WTC11 (cell line): ENCODE data around the gene P2RX4. TPM values are rescaled to one million over a fixed set of nuclear protein-coding genes. Genes with fewer than 3 reads are reported as not detected.

Source experiments
- ATAC-seq: fragments of 200-7000 bp; cut with Tn5 transposase; 2 replicates; pipeline ENCODE4 v1.10.0; 2021; ENCODE audit warnings: mild to moderate bottlenecking, moderate library complexity
- CTCF ChIA-PET: fragments of 300-600 bp; sonication (Branson Sonifier 250); formaldehyde crosslinking; loops from one replicate; lab custom pipeline; 2021; ENCODE audit warnings: antibody characterized with exemption; lab: Charles Lee
- POLR2A ChIA-PET: fragments of 350-600 bp; sonication (Branson Sonifier 250); formaldehyde crosslinking; loops from one replicate; lab custom pipeline; 2021; ENCODE audit warnings: antibody characterized with exemption; lab: Charles Lee
- DNase-seq: peaks from one replicate; pipeline ENCODE4 v3.0.0; 2021; ENCODE audit warnings: low spot score
- H3K27ac Mint-ChIP-seq: 2 replicates; pipeline ENCODE4 v1.8.0; 2021; ENCODE audit warnings: mixed read lengths
- H3K27me3 Mint-ChIP-seq: 2 replicates; pipeline ENCODE4 v1.8.0; 2021; ENCODE audit warnings: low read depth, mild to moderate bottlenecking, moderate library complexity, mixed read lengths
- H3K36me3 Mint-ChIP-seq: 2 replicates; pipeline ENCODE4 v1.8.0; 2021; ENCODE audit warnings: mixed read lengths
- H3K4me1 Mint-ChIP-seq: 2 replicates; pipeline ENCODE4 v1.8.0; 2022; ENCODE audit warnings: mixed read lengths
- H3K4me3 Mint-ChIP-seq: 2 replicates; pipeline ENCODE4 v1.8.0; 2021; ENCODE audit warnings: mild to moderate bottlenecking, moderate library complexity, mixed read lengths
- H3K9me3 Mint-ChIP-seq: 2 replicates; pipeline ENCODE4 v1.8.0; 2021; ENCODE audit warnings: mixed read lengths
- AR ChIP-seq: fragments of 250-450 bp; sonication (Bioruptor Pico); IDR thresholded peaks from 2 replicates; pipeline ENCODE4 v1.9.0; 2021; ENCODE audit warnings: mild to moderate bottlenecking
- CREB1 ChIP-seq: sonication (generic); formaldehyde crosslinking; IDR thresholded peaks from 2 replicates; pipeline ENCODE4 v1.8.0; 2023; ENCODE audit warnings: mild to moderate bottlenecking, missing genetic modification reagents
- CREM ChIP-seq: sonication (generic); formaldehyde crosslinking; IDR thresholded peaks from 2 replicates; pipeline ENCODE4 v1.8.1; 2022; ENCODE audit warnings: mild to moderate bottlenecking, missing genetic modification reagents, moderate library complexity
- ESRRA ChIP-seq: sonication (generic); formaldehyde crosslinking; IDR thresholded peaks from 2 replicates; pipeline ENCODE4 v1.8.1; 2022; ENCODE audit warnings: mild to moderate bottlenecking, missing genetic modification reagents, borderline replicate concordance
- FOXJ3 ChIP-seq: sonication (generic); formaldehyde crosslinking; IDR thresholded peaks from 2 replicates; pipeline ENCODE4 v1.9.0; 2021; ENCODE audit warnings: missing genetic modification reagents, mild to moderate bottlenecking, borderline replicate concordance
- GABPB1 ChIP-seq: sonication (generic); formaldehyde crosslinking; IDR thresholded peaks from 2 replicates; pipeline ENCODE4 v1.8.1; 2023; ENCODE audit warnings: mild to moderate bottlenecking, missing genetic modification reagents
- HMGA2 ChIP-seq: fragments of 250-450 bp; sonication (Bioruptor Pico); IDR thresholded peaks from 2 replicates; pipeline ENCODE4 v1.4.0; 2021; ENCODE audit warnings: mild to moderate bottlenecking, moderate library complexity
- KAT7 ChIP-seq: sonication (generic); formaldehyde crosslinking; IDR thresholded peaks from 2 replicates; pipeline ENCODE4 v1.8.1; 2023; ENCODE audit warnings: missing genetic modification reagents, mild to moderate bottlenecking, borderline replicate concordance
- MLX ChIP-seq: sonication (generic); formaldehyde crosslinking; IDR thresholded peaks from 2 replicates; pipeline ENCODE4 v1.8.1; 2023; ENCODE audit warnings: mild to moderate bottlenecking, missing genetic modification reagents, moderate library complexity
- NR1H2 ChIP-seq: sonication (generic); formaldehyde crosslinking; IDR thresholded peaks from 2 replicates; pipeline ENCODE4 v1.9.0; 2021; ENCODE audit warnings: mild to moderate bottlenecking, moderate library complexity, missing genetic modification reagents
- NR2C2 ChIP-seq: sonication (generic); formaldehyde crosslinking; IDR thresholded peaks from 2 replicates; pipeline ENCODE4 v1.8.0; 2022; ENCODE audit warnings: mild to moderate bottlenecking, missing genetic modification reagents
- OVOL2 ChIP-seq: fragments of 250-450 bp; sonication (Bioruptor Pico); IDR thresholded peaks from 2 replicates; pipeline ENCODE4 v1.9.0; 2021; ENCODE audit warnings: mild to moderate bottlenecking, borderline replicate concordance
- SMAD3 ChIP-seq: sonication (generic); formaldehyde crosslinking; IDR thresholded peaks from 2 replicates; pipeline ENCODE4 v1.8.0; 2022; ENCODE audit warnings: missing genetic modification reagents, mild to moderate bottlenecking, borderline replicate concordance
- SMAD4 ChIP-seq: sonication (generic); formaldehyde crosslinking; IDR thresholded peaks from 2 replicates; pipeline ENCODE4 v1.8.0; 2022; ENCODE audit warnings: mild to moderate bottlenecking, missing genetic modification reagents
- TEAD1 ChIP-seq: sonication (generic); formaldehyde crosslinking; IDR thresholded peaks from 2 replicates; pipeline ENCODE4 v1.8.0; 2022; ENCODE audit warnings: mild to moderate bottlenecking, missing genetic modification reagents
- ZNF219 ChIP-seq: sonication (generic); formaldehyde crosslinking; IDR thresholded peaks from 2 replicates; pipeline ENCODE4 v1.8.0; 2023; ENCODE audit warnings: missing genetic modification reagents, mild to moderate bottlenecking, borderline replicate concordance
- ZNF416 ChIP-seq: fragments of 250-450 bp; sonication (Bioruptor Pico); IDR thresholded peaks from 2 replicates; pipeline ENCODE4 v1.9.0; 2021; ENCODE audit warnings: mild to moderate bottlenecking, inconsistent platforms
- ZNF423 ChIP-seq: fragments of 250-450 bp; sonication (Bioruptor Pico); IDR thresholded peaks from 2 replicates; pipeline ENCODE4 v2.1.2; 2022; ENCODE audit warnings: mild to moderate bottlenecking, moderate library complexity
- total RNA-seq: library from RNA; stranded (reverse); gene quantifications from 3 replicates; pipeline ENCODE4 v1.2.3, GENCODE V29; 2021
- TF ChIP-seq, protein P1 (sequence below): sonication (generic); formaldehyde crosslinking; IDR thresholded peaks from 2 replicates; pipeline ENCODE4 v1.8.1; 2023; ENCODE audit warnings: mild to moderate bottlenecking, missing genetic modification reagents
- TF ChIP-seq, protein P2 (sequence below): sonication (generic); formaldehyde crosslinking; conservative IDR thresholded peaks from 2 replicates; pipeline ENCODE4 v1.8.1; 2023; ENCODE audit warnings: mild to moderate bottlenecking, low read depth, missing genetic modification reagents, moderate library complexity
- TF ChIP-seq, protein P3 (sequence below): fragments of 250-450 bp; sonication (Bioruptor Pico); IDR thresholded peaks from 2 replicates; pipeline ENCODE4 v2.1.2; 2022; ENCODE audit warnings: mild to moderate bottlenecking, moderate library complexity
- TF ChIP-seq, protein P4 (sequence below): fragments of 200-600 bp; IDR thresholded peaks from 2 replicates; pipeline ENCODE4 v1.8.0; 2022; ENCODE audit warnings: antibody characterized with exemption

Gene P2RX4
- total RNA-seq, 1 experiment from 2014 or later: 13.9 TPM

GRCh38 chr12:121264951-121265515 is 55.1 kb downstream of the P2RX4 start (continued):
- TF ChIP-seq, protein P1, sequence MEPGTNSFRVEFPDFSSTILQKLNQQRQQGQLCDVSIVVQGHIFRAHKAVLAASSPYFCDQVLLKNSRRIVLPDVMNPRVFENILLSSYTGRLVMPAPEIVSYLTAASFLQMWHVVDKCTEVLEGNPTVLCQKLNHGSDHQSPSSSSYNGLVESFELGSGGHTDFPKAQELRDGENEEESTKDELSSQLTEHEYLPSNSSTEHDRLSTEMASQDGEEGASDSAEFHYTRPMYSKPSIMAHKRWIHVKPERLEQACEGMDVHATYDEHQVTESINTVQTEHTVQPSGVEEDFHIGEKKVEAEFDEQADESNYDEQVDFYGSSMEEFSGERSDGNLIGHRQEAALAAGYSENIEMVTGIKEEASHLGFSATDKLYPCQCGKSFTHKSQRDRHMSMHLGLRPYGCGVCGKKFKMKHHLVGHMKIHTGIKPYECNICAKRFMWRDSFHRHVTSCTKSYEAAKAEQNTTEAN (CRISPR knock-in tag): no peak
- TF ChIP-seq TEAD1 (CRISPR knock-in tag) (no peak), HMGA2 (CRISPR knock-in tag) (no peak), ZNF423 (CRISPR knock-in tag) (no peak), SMAD3 (no peak), ZNF416 (CRISPR knock-in tag) (no peak), GABPB1 (CRISPR knock-in tag) (no peak), KAT7 (no peak)

DNA sequence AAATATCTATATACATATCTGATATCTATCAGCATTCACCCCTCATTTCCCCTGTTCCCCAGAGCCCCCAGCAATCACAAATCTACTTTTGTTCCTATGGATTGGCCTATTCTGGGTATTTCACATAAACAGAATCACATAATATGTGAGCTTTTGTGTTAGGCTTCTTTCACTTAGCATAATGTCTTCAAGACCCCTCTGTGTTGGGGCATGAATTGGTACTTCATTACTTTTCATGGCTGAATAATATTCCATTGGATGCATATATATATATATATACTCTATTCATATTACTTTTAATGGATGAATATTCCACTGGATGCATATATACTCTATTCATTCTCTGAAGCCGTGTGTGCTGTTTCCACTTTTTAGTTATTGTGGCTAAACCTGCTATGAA is 57.9 kb downstream of the P2RX4 start:
- POLR2A ChIA-PET: no interaction called here
- H3K27ac Mint-ChIP-seq: no peak overlapping the region
- H3K9me3 Mint-ChIP-seq: no peaks in the 10 kb centered on the region
- H3K36me3 Mint-ChIP-seq: peaks cover 32% of the 10 kb centered on the region
- CTCF ChIA-PET: no interaction called here
- no peak overlapping the region for H3K4me3 Mint-ChIP-seq
- H3K4me1 Mint-ChIP-seq: no peaks in the 10 kb centered on the region
- ATAC-seq (no peak), DNase-seq (no peak)
- TF ChIP-seq ESRRA (CRISPR knock-in tag): no peak
- TF ChIP-seq, protein P1 (CRISPR knock-in tag): no peak
- no peak for TF ChIP-seq AR
- no peak for TF ChIP-seq NR2C2 (CRISPR knock-in tag)
- no peak for TF ChIP-seq FOXJ3 (CRISPR knock-in tag)
- no peak for TF ChIP-seq MLX (CRISPR knock-in tag)
- TF ChIP-seq, protein P2, sequence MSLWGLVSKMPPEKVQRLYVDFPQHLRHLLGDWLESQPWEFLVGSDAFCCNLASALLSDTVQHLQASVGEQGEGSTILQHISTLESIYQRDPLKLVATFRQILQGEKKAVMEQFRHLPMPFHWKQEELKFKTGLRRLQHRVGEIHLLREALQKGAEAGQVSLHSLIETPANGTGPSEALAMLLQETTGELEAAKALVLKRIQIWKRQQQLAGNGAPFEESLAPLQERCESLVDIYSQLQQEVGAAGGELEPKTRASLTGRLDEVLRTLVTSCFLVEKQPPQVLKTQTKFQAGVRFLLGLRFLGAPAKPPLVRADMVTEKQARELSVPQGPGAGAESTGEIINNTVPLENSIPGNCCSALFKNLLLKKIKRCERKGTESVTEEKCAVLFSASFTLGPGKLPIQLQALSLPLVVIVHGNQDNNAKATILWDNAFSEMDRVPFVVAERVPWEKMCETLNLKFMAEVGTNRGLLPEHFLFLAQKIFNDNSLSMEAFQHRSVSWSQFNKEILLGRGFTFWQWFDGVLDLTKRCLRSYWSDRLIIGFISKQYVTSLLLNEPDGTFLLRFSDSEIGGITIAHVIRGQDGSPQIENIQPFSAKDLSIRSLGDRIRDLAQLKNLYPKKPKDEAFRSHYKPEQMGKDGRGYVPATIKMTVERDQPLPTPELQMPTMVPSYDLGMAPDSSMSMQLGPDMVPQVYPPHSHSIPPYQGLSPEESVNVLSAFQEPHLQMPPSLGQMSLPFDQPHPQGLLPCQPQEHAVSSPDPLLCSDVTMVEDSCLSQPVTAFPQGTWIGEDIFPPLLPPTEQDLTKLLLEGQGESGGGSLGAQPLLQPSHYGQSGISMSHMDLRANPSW (CRISPR knock-in tag): no peak
- TF ChIP-seq, protein P3, sequence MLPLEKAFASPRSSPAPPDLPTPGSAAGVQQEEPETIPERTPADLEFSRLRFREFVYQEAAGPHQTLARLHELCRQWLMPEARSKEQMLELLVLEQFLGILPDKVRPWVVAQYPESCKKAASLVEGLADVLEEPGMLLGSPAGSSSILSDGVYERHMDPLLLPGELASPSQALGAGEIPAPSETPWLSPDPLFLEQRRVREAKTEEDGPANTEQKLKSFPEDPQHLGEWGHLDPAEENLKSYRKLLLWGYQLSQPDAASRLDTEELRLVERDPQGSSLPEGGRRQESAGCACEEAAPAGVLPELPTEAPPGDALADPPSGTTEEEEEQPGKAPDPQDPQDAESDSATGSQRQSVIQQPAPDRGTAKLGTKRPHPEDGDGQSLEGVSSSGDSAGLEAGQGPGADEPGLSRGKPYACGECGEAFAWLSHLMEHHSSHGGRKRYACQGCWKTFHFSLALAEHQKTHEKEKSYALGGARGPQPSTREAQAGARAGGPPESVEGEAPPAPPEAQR (CRISPR knock-in tag): no peak
- TF ChIP-seq OVOL2 (CRISPR knock-in tag): no peak
- no peak for TF ChIP-seq SMAD4
- no peak for TF ChIP-seq NR1H2 (CRISPR knock-in tag)
- no peak for TF ChIP-seq ZNF219
- TF ChIP-seq CREM (CRISPR knock-in tag): no peak
- no peak for TF ChIP-seq CREB1 (CRISPR knock-in tag)
- no peak for TF ChIP-seq SMAD3
- TF ChIP-seq, protein P4, sequence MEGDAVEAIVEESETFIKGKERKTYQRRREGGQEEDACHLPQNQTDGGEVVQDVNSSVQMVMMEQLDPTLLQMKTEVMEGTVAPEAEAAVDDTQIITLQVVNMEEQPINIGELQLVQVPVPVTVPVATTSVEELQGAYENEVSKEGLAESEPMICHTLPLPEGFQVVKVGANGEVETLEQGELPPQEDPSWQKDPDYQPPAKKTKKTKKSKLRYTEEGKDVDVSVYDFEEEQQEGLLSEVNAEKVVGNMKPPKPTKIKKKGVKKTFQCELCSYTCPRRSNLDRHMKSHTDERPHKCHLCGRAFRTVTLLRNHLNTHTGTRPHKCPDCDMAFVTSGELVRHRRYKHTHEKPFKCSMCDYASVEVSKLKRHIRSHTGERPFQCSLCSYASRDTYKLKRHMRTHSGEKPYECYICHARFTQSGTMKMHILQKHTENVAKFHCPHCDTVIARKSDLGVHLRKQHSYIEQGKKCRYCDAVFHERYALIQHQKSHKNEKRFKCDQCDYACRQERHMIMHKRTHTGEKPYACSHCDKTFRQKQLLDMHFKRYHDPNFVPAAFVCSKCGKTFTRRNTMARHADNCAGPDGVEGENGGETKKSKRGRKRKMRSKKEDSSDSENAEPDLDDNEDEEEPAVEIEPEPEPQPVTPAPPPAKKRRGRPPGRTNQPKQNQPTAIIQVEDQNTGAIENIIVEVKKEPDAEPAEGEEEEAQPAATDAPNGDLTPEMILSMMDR: no peak
- no peaks in the 10 kb centered on the region for H3K27me3 Mint-ChIP-seq
